ENCODE results near the gene OR2Y1.

DNA sequence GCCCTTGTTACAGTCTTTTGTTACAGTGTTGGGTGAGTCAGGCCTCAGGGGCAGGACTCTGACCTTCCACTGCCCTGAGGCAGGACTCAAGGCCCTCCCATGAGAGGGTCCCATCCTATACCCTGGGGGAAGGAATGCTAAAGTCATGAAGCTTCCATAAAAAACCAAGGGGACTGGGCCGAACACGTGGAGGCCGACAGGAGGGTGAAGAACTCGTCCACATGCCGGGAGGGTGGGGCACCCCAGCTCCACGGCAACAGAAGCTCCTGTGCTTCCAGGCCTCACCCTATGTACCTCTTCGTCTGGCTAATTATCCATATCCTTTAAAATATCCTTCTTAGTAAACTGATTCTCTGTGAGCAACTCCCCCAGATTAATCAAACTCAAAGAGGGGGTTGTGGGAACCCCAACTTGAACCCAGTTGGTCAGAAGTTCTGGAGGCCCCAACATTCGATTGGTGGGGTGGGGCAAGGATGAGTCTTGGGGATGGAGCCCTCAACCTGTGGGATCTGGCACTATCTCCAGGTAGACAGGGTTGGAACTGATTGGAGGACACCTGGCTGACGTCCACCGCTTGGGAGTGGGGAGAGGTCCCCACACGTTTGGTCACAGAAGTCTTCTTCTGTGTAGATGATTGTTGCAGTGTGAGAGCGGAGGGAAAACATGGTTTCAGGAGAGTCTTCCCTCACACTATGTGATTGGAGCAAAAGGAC, 43.6 kb upstream of the OR2Y1 start:
- TF ChIP-seq, protein P1, sequence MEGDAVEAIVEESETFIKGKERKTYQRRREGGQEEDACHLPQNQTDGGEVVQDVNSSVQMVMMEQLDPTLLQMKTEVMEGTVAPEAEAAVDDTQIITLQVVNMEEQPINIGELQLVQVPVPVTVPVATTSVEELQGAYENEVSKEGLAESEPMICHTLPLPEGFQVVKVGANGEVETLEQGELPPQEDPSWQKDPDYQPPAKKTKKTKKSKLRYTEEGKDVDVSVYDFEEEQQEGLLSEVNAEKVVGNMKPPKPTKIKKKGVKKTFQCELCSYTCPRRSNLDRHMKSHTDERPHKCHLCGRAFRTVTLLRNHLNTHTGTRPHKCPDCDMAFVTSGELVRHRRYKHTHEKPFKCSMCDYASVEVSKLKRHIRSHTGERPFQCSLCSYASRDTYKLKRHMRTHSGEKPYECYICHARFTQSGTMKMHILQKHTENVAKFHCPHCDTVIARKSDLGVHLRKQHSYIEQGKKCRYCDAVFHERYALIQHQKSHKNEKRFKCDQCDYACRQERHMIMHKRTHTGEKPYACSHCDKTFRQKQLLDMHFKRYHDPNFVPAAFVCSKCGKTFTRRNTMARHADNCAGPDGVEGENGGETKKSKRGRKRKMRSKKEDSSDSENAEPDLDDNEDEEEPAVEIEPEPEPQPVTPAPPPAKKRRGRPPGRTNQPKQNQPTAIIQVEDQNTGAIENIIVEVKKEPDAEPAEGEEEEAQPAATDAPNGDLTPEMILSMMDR (IDR thresholded peaks at IDR 0.05; ENCODE audit: low read length), result no peak
- TF ChIP-seq EZH2 (IDR thresholded peaks at IDR 0.05; ENCODE audit: borderline replicate concordance, low read length), result no peak

Data from OCI-LY1 (cell line).